ENCODE data around the gene SBF2. TPM values are rescaled to one million over a fixed set of nuclear protein-coding genes. Genes with fewer than 3 reads are reported as not detected.

SBF2 gene
- total RNA-seq, 4 donors from 2014 or later: 75.0 to 104 (median 86.9) TPM

GRCh38 chr11:9982796-9983579, 311.0 kb downstream of the SBF2 start:
- H3K9me3 ChIP-seq: peaks cover 0 to 6% (median under 1%) of the 10 kb centered on the region in 4 donors
- 77 to 88% methylated on average over 16 of the region's 16 CpGs for WGBS, 2 donors
- H3K4me1 ChIP-seq: peaks cover 0 to 6% (median under 1%) of the 10 kb centered on the region in 4 donors
- peaks cover 0 to 31% (median 0%) of the 10 kb centered on the region in 3 donors for H3K36me3 ChIP-seq
- no peaks in the 10 kb centered on the region for H3K27me3 ChIP-seq
- no peak for TF ChIP-seq CTCF (IDR thresholded peaks at IDR 0.05)
- H3K27ac ChIP-seq: no peak overlapping the region
- DNase-seq (ENCODE audit: low spot score in 2 of 2): no peak
- no peak overlapping the region for H3K4me3 ChIP-seq

GRCh38 chr11:9982127-9982795, 311.8 kb downstream of the SBF2 start:
- Histone ChIP-seq H3K27me3 (no peaks in the 10 kb centered on the region), H3K4me1 (peaks cover 0 to 6% (median 1%) of the 10 kb centered on the region in 4 donors), H3K27ac (no peak overlapping the region), H3K9me3 (no peaks in the 10 kb centered on the region), H3K36me3 (peaks cover 0 to 23% (median 0%) of the 10 kb centered on the region in 3 donors), H3K4me3 (no peak overlapping the region)
- TF ChIP-seq CTCF (IDR thresholded peaks at IDR 0.05): no peak
- TF ChIP-seq POLR2A (IDR thresholded peaks at IDR 0.05): no peak
- TF ChIP-seq EP300 (IDR thresholded peaks at IDR 0.05): no peak
- WGBS, 2 donors: 48 to 60% methylated on average over 6 of the region's 6 CpGs
- DNase-seq (ENCODE audit: low spot score in 2 of 2): no peak

- Histone ChIP-seq H3K4me3 (no peak overlapping the region), H3K27me3 (no peaks in the 10 kb centered on the region), H3K27ac (no peak overlapping the region), H3K9me3 (no peaks in the 10 kb centered on the region), H3K36me3 (peaks cover 0 to 18% (median 0%) of the 10 kb centered on the region in 3 donors), H3K4me1 (peaks cover 0 to 6% (median 1%) of the 10 kb centered on the region in 4 donors)
- no peak for DNase-seq (ENCODE audit: low spot score in 2 of 2)
- TF ChIP-seq EP300 (IDR thresholded peaks at IDR 0.05) (no peak), POLR2A (IDR thresholded peaks at IDR 0.05) (no peak), CTCF (IDR thresholded peaks at IDR 0.05) (no peak)
- 91 to 97% methylated on average over 1 of the region's 1 CpG for WGBS, 2 donors
Measured at GRCh38 chr11:9980931-9981330, 313.1 kb downstream of the SBF2 start.

GRCh38 chr11:9977554-9977953, 316.5 kb downstream of the SBF2 start:
- Histone ChIP-seq H3K4me1 (peaks cover 0 to 14% (median 3%) of the 10 kb centered on the region in 4 donors), H3K27me3 (no peaks in the 10 kb centered on the region), H3K36me3 (peaks cover 0 to 3% (median 0%) of the 10 kb centered on the region in 3 donors), H3K27ac (no peak overlapping the region), H3K9me3 (no peaks in the 10 kb centered on the region), H3K4me3 (no peak overlapping the region)
- no peak for DNase-seq (ENCODE audit: low spot score in 2 of 2)
- no peak for TF ChIP-seq EP300 (IDR thresholded peaks at IDR 0.05)
- no peak for TF ChIP-seq POLR2A (IDR thresholded peaks at IDR 0.05)
- TF ChIP-seq CTCF (IDR thresholded peaks at IDR 0.05): no peak
- 72 to 85% methylated on average over 1 of the region's 1 CpG for WGBS, 2 donors

- Histone ChIP-seq H3K9me3 (no peaks in the 10 kb centered on the region), H3K27ac (no peak overlapping the region), H3K36me3 (peaks cover 0 to 7% (median 0%) of the 10 kb centered on the region in 3 donors), H3K4me1 (peaks cover 0 to 16% (median 0%) of the 10 kb centered on the region in 4 donors), H3K4me3 (no peak overlapping the region), H3K27me3 (no peaks in the 10 kb centered on the region)
- TF ChIP-seq EP300 (IDR thresholded peaks at IDR 0.05): no peak
- TF ChIP-seq POLR2A (IDR thresholded peaks at IDR 0.05): no peak
- TF ChIP-seq CTCF (IDR thresholded peaks at IDR 0.05): no peak
- no peak for DNase-seq (ENCODE audit: low spot score in 2 of 2)
- 95 to 98% methylated on average over 8 of the region's 8 CpGs for WGBS, 2 donors
Measured at GRCh38 chr11:9974375-9974774, 319.6 kb downstream of the SBF2 start.

All from tibial nerve (tissue), 4 donors.